ENCODE measurements around the gene PAM16. TPM values are rescaled to one million over a fixed set of nuclear protein-coding genes. Genes with fewer than 3 reads are reported as not detected.

The PAM16 gene
- total RNA-seq, 1 experiment from 2014 or later = 80.4 TPM

DNA sequence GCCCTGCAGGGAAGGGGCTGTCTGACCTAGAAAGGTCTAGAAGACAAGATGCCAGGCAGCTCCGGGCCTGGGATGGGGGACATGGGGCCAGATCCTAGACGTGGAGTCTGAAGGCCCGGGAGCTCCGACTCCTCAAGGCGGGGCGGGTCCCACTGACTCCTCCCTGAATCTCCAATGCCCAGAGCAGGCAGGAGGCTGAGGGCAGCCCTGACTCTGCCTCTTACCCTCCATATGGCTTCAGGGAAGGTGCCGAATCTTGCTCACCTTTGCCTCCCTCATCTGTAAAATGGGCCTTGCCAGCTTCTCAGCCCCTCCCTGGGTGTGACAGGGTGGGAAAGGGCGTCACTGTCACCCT is 35.3 kb upstream of the PAM16 start:
- no peak overlapping the region for H3K4me2 ChIP-seq (ENCODE audit: insufficient read depth, insufficient read length, low read length)
- H3K27ac Mint-ChIP-seq = no peak overlapping the region
- no peaks in the 10 kb centered on the region for H3K79me1 ChIP-seq (ENCODE audit: insufficient read depth, low read depth, low read length, poor library complexity, severe bottlenecking)
- no peaks in the 10 kb centered on the region for H3K27me3 ChIP-seq (ENCODE audit: insufficient read depth, low read length)
- H2BK15ac ChIP-seq (ENCODE audit: low read depth, low read length) = no peak overlapping the region
- no peaks in the 10 kb centered on the region for H4K20me1 ChIP-seq (ENCODE audit: control insufficient read depth, insufficient read depth, insufficient read length)
- TF ChIP-seq, protein P1, sequence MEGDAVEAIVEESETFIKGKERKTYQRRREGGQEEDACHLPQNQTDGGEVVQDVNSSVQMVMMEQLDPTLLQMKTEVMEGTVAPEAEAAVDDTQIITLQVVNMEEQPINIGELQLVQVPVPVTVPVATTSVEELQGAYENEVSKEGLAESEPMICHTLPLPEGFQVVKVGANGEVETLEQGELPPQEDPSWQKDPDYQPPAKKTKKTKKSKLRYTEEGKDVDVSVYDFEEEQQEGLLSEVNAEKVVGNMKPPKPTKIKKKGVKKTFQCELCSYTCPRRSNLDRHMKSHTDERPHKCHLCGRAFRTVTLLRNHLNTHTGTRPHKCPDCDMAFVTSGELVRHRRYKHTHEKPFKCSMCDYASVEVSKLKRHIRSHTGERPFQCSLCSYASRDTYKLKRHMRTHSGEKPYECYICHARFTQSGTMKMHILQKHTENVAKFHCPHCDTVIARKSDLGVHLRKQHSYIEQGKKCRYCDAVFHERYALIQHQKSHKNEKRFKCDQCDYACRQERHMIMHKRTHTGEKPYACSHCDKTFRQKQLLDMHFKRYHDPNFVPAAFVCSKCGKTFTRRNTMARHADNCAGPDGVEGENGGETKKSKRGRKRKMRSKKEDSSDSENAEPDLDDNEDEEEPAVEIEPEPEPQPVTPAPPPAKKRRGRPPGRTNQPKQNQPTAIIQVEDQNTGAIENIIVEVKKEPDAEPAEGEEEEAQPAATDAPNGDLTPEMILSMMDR (conservative IDR thresholded peaks at IDR 0.05) = no peak
- H3K4me3 Mint-ChIP-seq = no peak overlapping the region
- no peak overlapping the region for H2BK120ac ChIP-seq (ENCODE audit: low read depth, low read length, poor library complexity, severe bottlenecking)
- no peaks in the 10 kb centered on the region; the same call in 1 of the 2 replicates for H3K4me1 ChIP-seq (ENCODE audit: insufficient read depth, low read length)
- H4K8ac ChIP-seq (replicated peaks; ENCODE audit: insufficient read length, low read depth, low read length) = no peak overlapping the region
- no peak for DNase-seq
- no peaks in the 10 kb centered on the region for H3K9me3 ChIP-seq (ENCODE audit: control insufficient read depth, low read depth, low read length)
- H3K79me2 ChIP-seq (ENCODE audit: insufficient read depth, low read length) = no peaks in the 10 kb centered on the region
- no peak overlapping the region for H3K56ac ChIP-seq (ENCODE audit: insufficient read length, low read depth, low read length)
- no peaks in the 10 kb centered on the region for H3K27me3 Mint-ChIP-seq (ENCODE audit: low read depth)
- H3K9ac ChIP-seq (ENCODE audit: extremely low read depth, insufficient read length, low read length) = no peak overlapping the region
- no peak overlapping the region for H3K23ac ChIP-seq (ENCODE audit: insufficient read length, low read depth, low read length)
- no peak overlapping the region for H2AK5ac ChIP-seq (ENCODE audit: insufficient read length, low read length)
- H2AFZ ChIP-seq (ENCODE audit: low read length) = no peak overlapping the region
- peaks cover 0 to 6% (median 2%) of the 10 kb centered on the region in 3 experiments; a peak in 4 of 7 replicates for H3K36me3 Mint-ChIP-seq (ENCODE audit: insufficient read depth in 1 of 3, low read depth in 3 of 3)
- no CpG with 5 or more reads among the region's 8 CpGs for WGBS (ENCODE audit: extremely low coverage, insufficient read length, low lambda C conversion rate)
- no peak overlapping the region for H4K5ac ChIP-seq (ENCODE audit: insufficient read length, low read depth, low read length)
- H2BK20ac ChIP-seq (ENCODE audit: low read depth, low read length, poor library complexity, severe bottlenecking) = no peak overlapping the region
- H3K18ac ChIP-seq (ENCODE audit: insufficient read length, low read depth, low read length) = no peak overlapping the region
- H2BK12ac ChIP-seq (ENCODE audit: insufficient read length, low read depth, low read length) = no peak overlapping the region
- H2BK5ac ChIP-seq (ENCODE audit: insufficient read length, low read length) = no peak overlapping the region
- no peak overlapping the region for H4K91ac ChIP-seq (ENCODE audit: insufficient read length, low read depth, low read length)
- no peaks in the 10 kb centered on the region for H3K9me3 Mint-ChIP-seq
- peaks cover 24 to 28% of the 10 kb centered on the region in 2 experiments for H3K4me1 Mint-ChIP-seq
- H3K4ac ChIP-seq (ENCODE audit: low read depth, low read length) = no peak overlapping the region
- H3K23me2 ChIP-seq (ENCODE audit: insufficient read length, low read depth, low read length, poor library complexity, severe bottlenecking) = no peaks in the 10 kb centered on the region
- H3K27ac ChIP-seq (ENCODE audit: insufficient read length, low read depth, low read length) = no peak overlapping the region
- no peak overlapping the region; the same call in 1 of the 2 replicates for H3K14ac ChIP-seq (ENCODE audit: insufficient read depth, low read length)
- no peak overlapping the region for H3T11ph ChIP-seq (ENCODE audit: low read length)
